H9 (cell line): Measurements from ENCODE around the gene CFAP61. TPM values are rescaled to one million over a fixed set of nuclear protein-coding genes. Genes with fewer than 3 reads are reported as not detected.

Experiments
- DNase-seq: peaks from one replicate; pipeline ENCODE4 v3.0.0-alpha.2; 2017
- H2AFZ ChIP-seq: one replicate; pipeline ENCODE4 v1.6.1; 2013; ENCODE audit warnings: mild to moderate bottlenecking, low read length, control low read depth, moderate library complexity
- H2AK5ac ChIP-seq: 2 replicates; pipeline ENCODE4 v1.6.1; 2013; ENCODE audit warnings: low read length, control low read depth, mixed read lengths; ENCODE audit not compliant: insufficient read length
- H2BK120ac ChIP-seq: one replicate; pipeline ENCODE4 v1.6.1; 2013; ENCODE audit warnings: low read depth, mild to moderate bottlenecking, low read length, control low read depth, inconsistent platforms; ENCODE audit not compliant: poor library complexity, severe bottlenecking
- H2BK12ac ChIP-seq: 2 replicates; pipeline ENCODE4 v1.6.1; 2013; ENCODE audit warnings: low read length, control low read depth, mixed read lengths, low read depth; ENCODE audit not compliant: insufficient read length
- H2BK15ac ChIP-seq: 2 replicates; pipeline ENCODE4 v1.6.1; 2013; ENCODE audit warnings: low read depth, low read length, control low read depth
- H2BK20ac ChIP-seq: one replicate; pipeline ENCODE4 v1.6.1; 2013; ENCODE audit warnings: low read depth, mild to moderate bottlenecking, low read length, control low read depth, inconsistent platforms; ENCODE audit not compliant: poor library complexity, severe bottlenecking
- H2BK5ac ChIP-seq: 2 replicates; pipeline ENCODE4 v1.6.1; 2013; ENCODE audit warnings: low read length, control low read depth, mixed read lengths; ENCODE audit not compliant: insufficient read length
- H3K14ac ChIP-seq: 2 replicates; pipeline ENCODE4 v1.6.1; 2013; ENCODE audit warnings: low read length, control low read depth; ENCODE audit not compliant: insufficient read depth
- H3K18ac ChIP-seq: 2 replicates; pipeline ENCODE4 v1.6.1; 2013; ENCODE audit warnings: low read depth, mild to moderate bottlenecking, mixed read lengths, low read length, control low read depth; ENCODE audit not compliant: insufficient read length
- H3K23ac ChIP-seq: 2 replicates; pipeline ENCODE4 v1.6.1; 2013; ENCODE audit warnings: low read length, control low read depth, mixed read lengths, low read depth; ENCODE audit not compliant: insufficient read length
- H3K23me2 ChIP-seq: 2 replicates; pipeline ENCODE4 v1.6.1; 2013; ENCODE audit warnings: low read depth, mild to moderate bottlenecking, mixed read lengths, low read length, control low read depth; ENCODE audit not compliant: insufficient read length, poor library complexity, severe bottlenecking
- H3K27ac ChIP-seq: 2 replicates; pipeline ENCODE4 v1.5.1; 2013; ENCODE audit warnings: low read length, control low read depth, mixed read lengths, low read depth; ENCODE audit not compliant: insufficient read length
- H3K27me3 ChIP-seq: 2 replicates; pipeline ENCODE4 v1.6.1; 2013; ENCODE audit warnings: low read length, control low read depth, inconsistent platforms; ENCODE audit not compliant: insufficient read depth
- H3K4ac ChIP-seq: 2 replicates; pipeline ENCODE4 v1.6.1; 2013; ENCODE audit warnings: low read depth, mild to moderate bottlenecking, control low read depth, inconsistent platforms, low read length, moderate library complexity
- H3K4me1 ChIP-seq: 2 replicates; pipeline ENCODE4 v1.6.1; 2013; ENCODE audit warnings: low read length, control low read depth, inconsistent platforms; ENCODE audit not compliant: insufficient read depth
- H3K4me2 ChIP-seq: 2 replicates; pipeline ENCODE4 v1.6.1; 2013; ENCODE audit warnings: low read length, control low read depth, mixed read lengths; ENCODE audit not compliant: insufficient read length, insufficient read depth
- H3K56ac ChIP-seq: 2 replicates; pipeline ENCODE4 v1.6.1; 2013; ENCODE audit warnings: low read depth, mild to moderate bottlenecking, mixed read lengths, low read length, control low read depth; ENCODE audit not compliant: insufficient read length
- H3K79me1 ChIP-seq: 2 replicates; pipeline ENCODE4 v1.6.1; 2013; ENCODE audit warnings: low read depth, mild to moderate bottlenecking, moderate library complexity, low read length, control low read depth, inconsistent platforms; ENCODE audit not compliant: insufficient read depth, poor library complexity, severe bottlenecking
- H3K79me2 ChIP-seq: 2 replicates; pipeline ENCODE4 v1.6.1; 2013; ENCODE audit warnings: low read length, control low read depth, inconsistent platforms; ENCODE audit not compliant: insufficient read depth
- H3K9ac ChIP-seq: 2 replicates; pipeline ENCODE4 v1.6.1; 2013; ENCODE audit warnings: low read length, control low read depth, mixed read lengths; ENCODE audit not compliant: insufficient read length; ENCODE audit errors: extremely low read depth
- H3K9me3 ChIP-seq: one replicate; pipeline ENCODE4 v1.6.1; 2013; ENCODE audit warnings: low read depth, low read length, inconsistent platforms; ENCODE audit not compliant: control insufficient read depth
- H3T11ph ChIP-seq: one replicate; pipeline ENCODE4 v1.6.1; 2013; ENCODE audit warnings: mild to moderate bottlenecking, low read length, control low read depth, inconsistent platforms
- H4K20me1 ChIP-seq: one replicate; pipeline ENCODE4 v1.6.1; 2013; ENCODE audit not compliant: control insufficient read depth, insufficient read length, insufficient read depth
- H4K5ac ChIP-seq: 2 replicates; pipeline ENCODE4 v1.6.1; 2013; ENCODE audit warnings: low read depth, mild to moderate bottlenecking, mixed read lengths, low read length, control low read depth; ENCODE audit not compliant: insufficient read length
- H4K8ac ChIP-seq: replicated peaks from 2 replicates; pipeline ENCODE4 v1.6.1; 2013; ENCODE audit warnings: low read length, control low read depth, mixed read lengths, low read depth; ENCODE audit not compliant: insufficient read length
- H4K91ac ChIP-seq: 2 replicates; pipeline ENCODE4 v1.6.1; 2013; ENCODE audit warnings: low read depth, mild to moderate bottlenecking, moderate library complexity, mixed read lengths, low read length, control low read depth; ENCODE audit not compliant: insufficient read length
- H3K27ac Mint-ChIP-seq, 3 experiments: 2 replicates in 2 of 3; 3 replicates in 1 of 3; pipeline ENCODE4 v1.8.0; 2020 to 2021; ENCODE audit warnings: mixed read lengths in 3 of 3, mild to moderate bottlenecking in 1 of 3, moderate library complexity in 1 of 3
- H3K27me3 Mint-ChIP-seq: 2 replicates; pipeline ENCODE4 v1.8.0; 2021; ENCODE audit warnings: low read depth, mild to moderate bottlenecking, moderate library complexity, mixed read lengths
- H3K36me3 Mint-ChIP-seq, 3 experiments: 2 replicates in 2 of 3; 3 replicates in 1 of 3; pipeline ENCODE4 v1.8.0; 2020 to 2021; ENCODE audit warnings: low read depth in 3 of 3, mixed read lengths in 3 of 3; ENCODE audit not compliant: insufficient read depth in 1 of 3
- H3K4me1 Mint-ChIP-seq, 2 experiments: 2 replicates each; pipeline ENCODE4 v1.8.0; 2020; ENCODE audit warnings: mixed read lengths in 2 of 2
- H3K4me3 Mint-ChIP-seq, 2 experiments: 2 replicates in 1 of 2; 3 replicates in 1 of 2; pipeline ENCODE4 v1.8.0; 2020 to 2021; ENCODE audit warnings: mild to moderate bottlenecking in 2 of 2, mixed read lengths in 2 of 2, moderate library complexity in 1 of 2
- H3K9me3 Mint-ChIP-seq, 2 experiments: 2 replicates in 1 of 2; 3 replicates in 1 of 2; pipeline ENCODE4 v1.8.0; 2020; ENCODE audit warnings: mild to moderate bottlenecking in 2 of 2, mixed read lengths in 2 of 2, moderate library complexity in 1 of 2
- WGBS: extraction: QIAGEN DNeasy Blood & Tissue Kit; methylation state at CpG from one replicate; pipeline ENCODE4 v1.1.7; 2013; ENCODE audit warnings: missing lambda C conversion rate, low lambda C conversion rate, mixed read lengths; ENCODE audit not compliant: insufficient read length; ENCODE audit errors: extremely low coverage; 5-methylcytosine and 5-hydroxymethylcytosine counted together
- total RNA-seq: library from RNA; stranded (reverse); gene quantifications from 2 replicates; pipeline ENCODE4 v1.2.1, GENCODE V29; 2021
- TF ChIP-seq, protein P1 (sequence below): fragments of 200-600 bp; sonication (generic); conservative IDR thresholded peaks from 3 replicates; pipeline ENCODE4 v1.8.0; 2021; ENCODE audit warnings: antibody characterized with exemption, mild to moderate bottlenecking

The CFAP61 gene
- total RNA-seq, 1 experiment from 2014 or later = 0.44 TPM

GRCh38 chr20:20401991-20402390 is 349.7 kb downstream of the CFAP61 start:
- Histone ChIP-seq H2BK12ac (no peak overlapping the region), H3K4me1 (no peaks in the 10 kb centered on the region), H3K79me2 (no peaks in the 10 kb centered on the region), H3K9me3 (no peaks in the 10 kb centered on the region), H3K4me2 (no peak overlapping the region), H4K91ac (no peak overlapping the region), H2AFZ (no peak overlapping the region), H3K23ac (no peak overlapping the region), H2BK15ac (no peak overlapping the region), H4K8ac (no peak overlapping the region), H4K20me1 (no peaks in the 10 kb centered on the region), H3K14ac (no peak overlapping the region), H3K9ac (no peak overlapping the region), H2BK20ac (no peak overlapping the region), H2BK120ac (no peak overlapping the region), H4K5ac (no peak overlapping the region), H2AK5ac (no peak overlapping the region), H3K18ac (no peak overlapping the region), H3T11ph (no peak overlapping the region), H3K27ac (no peak overlapping the region), H3K79me1 (no peaks in the 10 kb centered on the region), H3K23me2 (no peaks in the 10 kb centered on the region), H3K27me3 (no peaks in the 10 kb centered on the region), H3K56ac (no peak overlapping the region), H2BK5ac (no peak overlapping the region), H3K4ac (no peak overlapping the region)
- no CpG with 5 or more reads among the region's 3 CpGs for WGBS
- no peak for DNase-seq
- Mint-ChIP-seq H3K27me3 (no peaks in the 10 kb centered on the region; the same call in none of the 2 replicates), H3K4me1 (peaks cover 6 to 12% of the 10 kb centered on the region in 2 experiments), H3K27ac (0 out of 7 replicates have a peak overlapping the region, but pooled peaks of 1 of the 3 experiments have one; percentile 77), H3K36me3 (no peaks in the 10 kb centered on the region; a peak in 2 of 7 replicates), H3K4me3 (no peak overlapping the region), H3K9me3 (no peaks in the 10 kb centered on the region)
- TF ChIP-seq, protein P1, sequence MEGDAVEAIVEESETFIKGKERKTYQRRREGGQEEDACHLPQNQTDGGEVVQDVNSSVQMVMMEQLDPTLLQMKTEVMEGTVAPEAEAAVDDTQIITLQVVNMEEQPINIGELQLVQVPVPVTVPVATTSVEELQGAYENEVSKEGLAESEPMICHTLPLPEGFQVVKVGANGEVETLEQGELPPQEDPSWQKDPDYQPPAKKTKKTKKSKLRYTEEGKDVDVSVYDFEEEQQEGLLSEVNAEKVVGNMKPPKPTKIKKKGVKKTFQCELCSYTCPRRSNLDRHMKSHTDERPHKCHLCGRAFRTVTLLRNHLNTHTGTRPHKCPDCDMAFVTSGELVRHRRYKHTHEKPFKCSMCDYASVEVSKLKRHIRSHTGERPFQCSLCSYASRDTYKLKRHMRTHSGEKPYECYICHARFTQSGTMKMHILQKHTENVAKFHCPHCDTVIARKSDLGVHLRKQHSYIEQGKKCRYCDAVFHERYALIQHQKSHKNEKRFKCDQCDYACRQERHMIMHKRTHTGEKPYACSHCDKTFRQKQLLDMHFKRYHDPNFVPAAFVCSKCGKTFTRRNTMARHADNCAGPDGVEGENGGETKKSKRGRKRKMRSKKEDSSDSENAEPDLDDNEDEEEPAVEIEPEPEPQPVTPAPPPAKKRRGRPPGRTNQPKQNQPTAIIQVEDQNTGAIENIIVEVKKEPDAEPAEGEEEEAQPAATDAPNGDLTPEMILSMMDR = no peak
